Choroid plexus epithelial cell (primary cell): Measurements from ENCODE around the gene GXYLT2.
A peak's percentile ranks its signal among the peaks of the same experiment; 100 is the strongest.

ENCODE experiments used
- DNase-seq: peaks from one replicate; pipeline ENCODE4 v3.0.0-alpha.2; 2010; ENCODE audit warnings: low read depth
- H3K4me3 ChIP-seq: 2 replicates; pipeline ENCODE4 v1.5.1; 2011; ENCODE audit warnings: low read depth, mild to moderate bottlenecking, control low read depth, low read length, moderate library complexity
- TF ChIP-seq, protein P1 (sequence below): conservative IDR thresholded peaks from 2 replicates; pipeline ENCODE4 v1.5.1; 2011; ENCODE audit warnings: low read depth, mild to moderate bottlenecking, control low read depth, inconsistent platforms, low read length, moderate library complexity

GXYLT2 gene

DNA sequence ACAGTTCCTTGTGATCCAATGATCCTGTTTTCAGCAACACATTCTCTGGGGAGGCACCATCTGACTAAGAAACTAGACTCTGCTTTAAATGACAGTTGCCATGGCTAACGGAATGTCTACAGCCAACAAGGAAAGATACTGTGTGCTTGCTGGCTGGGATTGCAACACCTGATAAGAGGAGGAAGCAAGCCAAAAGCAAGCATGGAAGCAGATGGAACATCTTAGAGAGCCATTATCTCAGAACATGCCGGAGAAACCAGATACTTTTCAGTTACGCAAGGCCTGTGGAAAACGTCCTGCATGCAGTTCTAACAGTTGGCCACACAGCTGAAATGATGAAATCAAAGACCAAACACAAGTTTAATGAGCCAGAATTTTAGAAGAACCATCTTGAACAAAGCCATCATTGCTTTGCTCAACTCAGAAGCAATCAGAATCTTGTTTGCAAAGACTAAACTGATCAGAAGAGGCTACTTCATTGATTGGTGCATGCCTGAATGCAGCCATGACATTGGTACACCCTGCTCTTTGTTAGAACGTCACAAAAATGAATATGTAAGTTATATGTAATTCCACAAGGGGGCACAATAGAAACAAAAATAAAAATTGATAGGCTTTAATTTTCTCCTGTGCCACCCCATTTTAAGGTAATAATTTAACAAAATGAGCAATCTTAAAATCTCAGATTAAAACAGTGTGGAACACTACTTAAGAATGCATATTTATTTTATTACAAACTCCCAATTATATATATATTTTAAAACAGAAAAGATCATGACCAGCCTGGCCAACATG is 50.8 kb downstream of the GXYLT2 start:
- no peak overlapping the region for H3K4me3 ChIP-seq
- peak; percentile 99 for DNase-seq
- TF ChIP-seq, protein P1, sequence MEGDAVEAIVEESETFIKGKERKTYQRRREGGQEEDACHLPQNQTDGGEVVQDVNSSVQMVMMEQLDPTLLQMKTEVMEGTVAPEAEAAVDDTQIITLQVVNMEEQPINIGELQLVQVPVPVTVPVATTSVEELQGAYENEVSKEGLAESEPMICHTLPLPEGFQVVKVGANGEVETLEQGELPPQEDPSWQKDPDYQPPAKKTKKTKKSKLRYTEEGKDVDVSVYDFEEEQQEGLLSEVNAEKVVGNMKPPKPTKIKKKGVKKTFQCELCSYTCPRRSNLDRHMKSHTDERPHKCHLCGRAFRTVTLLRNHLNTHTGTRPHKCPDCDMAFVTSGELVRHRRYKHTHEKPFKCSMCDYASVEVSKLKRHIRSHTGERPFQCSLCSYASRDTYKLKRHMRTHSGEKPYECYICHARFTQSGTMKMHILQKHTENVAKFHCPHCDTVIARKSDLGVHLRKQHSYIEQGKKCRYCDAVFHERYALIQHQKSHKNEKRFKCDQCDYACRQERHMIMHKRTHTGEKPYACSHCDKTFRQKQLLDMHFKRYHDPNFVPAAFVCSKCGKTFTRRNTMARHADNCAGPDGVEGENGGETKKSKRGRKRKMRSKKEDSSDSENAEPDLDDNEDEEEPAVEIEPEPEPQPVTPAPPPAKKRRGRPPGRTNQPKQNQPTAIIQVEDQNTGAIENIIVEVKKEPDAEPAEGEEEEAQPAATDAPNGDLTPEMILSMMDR, result peak; percentile 61

DNA sequence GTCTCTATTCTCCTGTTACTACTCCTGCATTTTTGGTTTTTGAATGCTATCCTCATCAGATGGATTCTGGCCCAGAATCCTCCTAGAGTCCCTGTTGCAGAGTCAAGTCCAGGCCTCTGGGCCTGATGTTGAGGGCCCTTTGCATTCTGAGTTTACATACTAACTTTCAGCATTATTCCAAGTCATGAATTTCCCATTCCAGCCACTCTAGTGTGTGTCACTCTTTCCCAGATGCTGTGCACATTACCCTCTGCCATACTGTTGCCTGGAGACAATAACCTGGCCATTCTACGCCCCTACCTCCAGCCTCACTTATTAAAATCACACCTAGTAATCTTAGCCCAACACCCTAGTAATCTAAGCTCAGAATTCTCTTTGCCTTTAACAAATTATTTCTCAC is 53.4 kb downstream of the GXYLT2 start:
- no peak overlapping the region for H3K4me3 ChIP-seq
- TF ChIP-seq, protein P1, result no peak
- DNase-seq, result no peak

DNA sequence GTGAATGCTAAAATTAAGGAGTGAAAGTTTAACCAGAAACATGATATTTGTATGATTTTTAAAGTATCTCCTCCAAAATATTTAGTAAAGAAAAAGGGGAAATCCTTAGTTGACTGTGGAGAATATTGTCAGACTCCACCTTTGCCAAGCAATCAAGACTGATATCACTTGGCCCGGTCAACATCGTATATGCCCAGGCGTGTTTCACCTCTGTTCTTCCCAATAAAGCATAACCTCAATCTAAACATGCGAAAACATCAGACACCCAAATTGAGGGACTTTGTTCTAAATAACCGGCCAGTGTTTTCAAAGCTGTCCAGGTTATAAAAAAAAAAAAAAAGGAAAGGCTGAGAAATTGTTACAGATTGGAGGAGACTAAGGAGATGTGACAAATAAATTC is 54.6 kb downstream of the GXYLT2 start:
- TF ChIP-seq, protein P1, result no peak
- DNase-seq, result no peak
- H3K4me3 ChIP-seq, result no peak overlapping the region

DNA sequence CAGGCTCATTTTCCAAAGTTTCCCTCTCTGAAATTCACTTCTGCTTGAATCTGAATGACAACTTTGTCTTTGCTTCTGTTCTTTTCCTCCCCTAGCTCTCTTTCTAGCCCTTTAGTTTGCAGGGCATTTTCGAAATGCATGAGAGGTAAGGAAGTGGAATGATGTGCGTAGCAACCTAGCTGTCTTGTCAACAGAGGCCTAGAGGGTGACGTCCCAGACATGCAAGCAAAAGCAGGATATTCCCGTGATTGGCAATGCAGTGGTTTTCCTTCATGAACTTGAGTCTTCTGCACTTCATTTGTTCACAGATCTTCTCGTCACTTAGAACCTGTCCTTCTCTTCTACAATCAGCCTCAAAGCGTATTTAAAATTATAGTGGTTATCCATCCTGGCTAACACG is 56.9 kb downstream of the GXYLT2 start:
- no peak overlapping the region for H3K4me3 ChIP-seq
- TF ChIP-seq, protein P1, result no peak
- DNase-seq, result no peak

DNA sequence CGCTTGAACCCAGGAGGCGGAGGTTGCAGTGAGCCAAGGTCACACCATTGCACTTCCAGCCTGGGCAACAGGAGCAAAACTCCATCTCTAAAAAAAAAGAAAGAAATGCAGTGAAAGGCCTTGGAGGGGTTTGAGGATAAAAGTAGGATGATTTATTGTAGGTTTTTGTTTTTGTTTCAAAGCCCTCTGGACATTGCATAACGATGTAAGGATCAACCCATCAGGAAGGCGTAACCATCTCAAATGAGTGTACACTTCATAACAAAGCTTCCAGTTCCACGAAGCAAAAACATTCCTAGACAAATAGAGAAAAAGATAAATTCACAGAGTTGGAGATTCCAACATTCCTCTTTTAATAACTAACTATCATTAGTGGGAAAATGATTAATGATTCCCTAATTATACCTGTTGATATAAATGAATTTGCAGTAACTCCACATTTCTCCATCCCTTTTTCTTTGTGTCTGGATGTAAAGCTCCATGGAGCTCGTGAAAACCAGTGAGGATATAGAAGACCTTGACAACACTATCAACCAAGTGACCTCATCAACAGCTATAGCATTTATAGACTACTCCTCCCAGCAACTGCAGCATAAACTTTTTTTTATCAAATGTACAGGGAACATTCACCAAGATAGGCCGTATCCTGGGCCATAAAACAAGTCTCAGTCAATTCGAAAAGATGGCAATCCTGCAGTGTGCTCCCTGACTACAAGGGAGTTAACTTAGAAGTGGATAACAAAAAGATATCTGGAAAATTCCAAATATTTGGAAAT is 60.1 kb downstream of the GXYLT2 start:
- H3K4me3 ChIP-seq, result no peak overlapping the region
- TF ChIP-seq, protein P1, result no peak
- no peak for DNase-seq

DNA sequence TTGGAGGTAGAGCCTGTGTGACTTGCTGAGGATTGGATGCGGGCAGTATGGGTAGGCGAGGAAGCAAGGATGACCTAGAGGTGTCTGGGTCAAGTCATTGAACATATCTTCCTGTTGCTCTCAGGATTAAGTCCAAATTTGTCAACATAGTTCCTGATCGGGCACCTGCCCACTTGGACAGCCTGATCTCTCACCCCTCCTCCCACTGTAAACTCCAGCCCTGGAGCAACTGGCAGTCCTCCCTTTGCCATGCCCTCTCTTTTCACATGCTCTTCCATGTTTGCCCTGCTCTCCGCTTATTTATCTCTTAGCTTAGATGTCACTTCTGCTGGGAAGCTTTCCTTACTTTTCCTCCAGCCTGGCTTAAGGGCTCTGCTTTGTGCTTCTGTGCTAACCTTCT is 61.2 kb downstream of the GXYLT2 start:
- DNase-seq, result no peak
- no peak overlapping the region for H3K4me3 ChIP-seq
- TF ChIP-seq, protein P1, result no peak
